AG04450 (cell line): Measurements from ENCODE around the gene SERPINB3. TPM values are rescaled to one million over a fixed set of nuclear protein-coding genes. Genes with fewer than 3 reads are reported as not detected.
"Not testable (repeated sequence)": the region's sequence is repeated elsewhere in the genome, so short reads cannot be mapped to it uniquely, and the experiment has no call there.

Experiments
- CTCF ChIA-PET: fragments of 300-600, 350-600 bp; formaldehyde crosslinking; extraction: SDS; loops from one replicate; lab custom pipeline; 2022; ENCODE audit warnings: antibody characterized with exemption, inconsistent platforms; lab: Charles Lee
- POLR2A ChIA-PET: fragments of 350-600 bp; formaldehyde crosslinking; extraction: SDS; loops from one replicate; lab custom pipeline; 2021; ENCODE audit warnings: antibody characterized with exemption, inconsistent platforms; lab: Yijun Ruan, JAX
- DNase-seq: peaks from one replicate; pipeline ENCODE4 v3.0.0-alpha.2; 2011; ENCODE audit warnings: low read depth, low spot score
- H3K27ac ChIP-seq: one replicate; pipeline ENCODE4 v1.5.1; 2012; ENCODE audit warnings: low read depth, low read length, control low read depth
- H3K27me3 ChIP-seq: one replicate; pipeline ENCODE4 v1.6.0; 2012; ENCODE audit warnings: low read length; ENCODE audit not compliant: control insufficient read depth, insufficient read depth
- H3K4me3 ChIP-seq: 2 replicates; pipeline ENCODE4 v1.5.1; 2011; ENCODE audit warnings: mild to moderate bottlenecking, low read depth, low read length, control low read depth
- H3K9me3 ChIP-seq: 2 replicates; pipeline ENCODE4 v1.5.1; 2012; ENCODE audit warnings: low read length; ENCODE audit not compliant: control insufficient read depth, insufficient read depth
- polyA plus RNA-seq: library from polyadenylated mRNA; depleted of rRNA; stranded (reverse); fragments of >200 nt; gene quantifications from 2 replicates; pipeline ENCODE4 v1.2.3, GENCODE V29; 2011
- TF ChIP-seq, protein P1 (sequence below): IDR thresholded peaks from 2 replicates; pipeline ENCODE4 v1.5.1; 2011; ENCODE audit warnings: low read depth, low read length, control low read depth, inconsistent platforms

The SERPINB3 gene
- polyA plus RNA-seq, 1 experiment = not detected

DNA sequence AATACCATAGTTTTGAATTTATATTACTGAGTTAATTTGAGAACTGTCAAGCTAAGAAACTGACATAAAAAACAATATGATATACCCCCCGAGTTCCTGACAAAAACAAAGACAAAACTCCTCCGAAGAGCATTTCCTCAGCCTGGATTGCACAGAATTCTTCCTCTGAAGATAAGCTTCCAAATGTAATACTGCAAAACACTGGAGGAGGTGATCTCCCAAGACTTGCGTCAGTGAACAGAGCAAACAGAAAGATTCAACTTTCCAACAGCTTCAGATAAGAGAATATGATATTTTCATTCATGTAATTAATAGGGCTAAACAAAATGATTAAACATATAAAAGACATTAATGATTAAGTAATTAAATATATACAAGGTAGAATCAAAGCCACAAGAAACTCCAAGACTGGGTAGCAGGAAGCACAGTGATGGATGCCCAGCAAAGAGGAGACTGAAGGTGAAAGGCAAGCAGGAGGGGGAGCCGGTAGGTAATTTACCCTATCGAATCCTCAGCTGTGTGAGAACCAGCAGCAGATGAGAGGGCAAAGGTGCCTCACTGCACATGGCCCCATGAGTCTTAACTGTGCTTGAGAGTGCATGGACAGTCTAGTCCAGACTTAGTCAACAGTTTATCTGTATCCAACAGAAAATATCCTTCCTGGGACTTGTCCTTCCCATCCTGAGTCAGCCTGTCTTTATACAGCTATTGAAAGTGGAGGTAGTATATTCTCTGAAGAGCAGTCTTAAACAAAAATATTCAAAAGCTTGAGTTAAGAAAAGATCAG, 18.3 kb upstream of the SERPINB3 start:
- ChIA-PET CTCF (interaction anchor here (1.6 kb wide), 1 partner anchor 101 kb away, joined by 6 read pairs; no protein-coding TSS in a partner anchor), POLR2A (no interaction called here)
- no peak overlapping the region for H3K4me3 ChIP-seq
- H3K27ac ChIP-seq = no peak overlapping the region
- no peaks in the 10 kb centered on the region for H3K9me3 ChIP-seq
- TF ChIP-seq, protein P1, sequence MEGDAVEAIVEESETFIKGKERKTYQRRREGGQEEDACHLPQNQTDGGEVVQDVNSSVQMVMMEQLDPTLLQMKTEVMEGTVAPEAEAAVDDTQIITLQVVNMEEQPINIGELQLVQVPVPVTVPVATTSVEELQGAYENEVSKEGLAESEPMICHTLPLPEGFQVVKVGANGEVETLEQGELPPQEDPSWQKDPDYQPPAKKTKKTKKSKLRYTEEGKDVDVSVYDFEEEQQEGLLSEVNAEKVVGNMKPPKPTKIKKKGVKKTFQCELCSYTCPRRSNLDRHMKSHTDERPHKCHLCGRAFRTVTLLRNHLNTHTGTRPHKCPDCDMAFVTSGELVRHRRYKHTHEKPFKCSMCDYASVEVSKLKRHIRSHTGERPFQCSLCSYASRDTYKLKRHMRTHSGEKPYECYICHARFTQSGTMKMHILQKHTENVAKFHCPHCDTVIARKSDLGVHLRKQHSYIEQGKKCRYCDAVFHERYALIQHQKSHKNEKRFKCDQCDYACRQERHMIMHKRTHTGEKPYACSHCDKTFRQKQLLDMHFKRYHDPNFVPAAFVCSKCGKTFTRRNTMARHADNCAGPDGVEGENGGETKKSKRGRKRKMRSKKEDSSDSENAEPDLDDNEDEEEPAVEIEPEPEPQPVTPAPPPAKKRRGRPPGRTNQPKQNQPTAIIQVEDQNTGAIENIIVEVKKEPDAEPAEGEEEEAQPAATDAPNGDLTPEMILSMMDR = no peak
- H3K27me3 ChIP-seq = no peaks in the 10 kb centered on the region
- no peak for DNase-seq

DNA sequence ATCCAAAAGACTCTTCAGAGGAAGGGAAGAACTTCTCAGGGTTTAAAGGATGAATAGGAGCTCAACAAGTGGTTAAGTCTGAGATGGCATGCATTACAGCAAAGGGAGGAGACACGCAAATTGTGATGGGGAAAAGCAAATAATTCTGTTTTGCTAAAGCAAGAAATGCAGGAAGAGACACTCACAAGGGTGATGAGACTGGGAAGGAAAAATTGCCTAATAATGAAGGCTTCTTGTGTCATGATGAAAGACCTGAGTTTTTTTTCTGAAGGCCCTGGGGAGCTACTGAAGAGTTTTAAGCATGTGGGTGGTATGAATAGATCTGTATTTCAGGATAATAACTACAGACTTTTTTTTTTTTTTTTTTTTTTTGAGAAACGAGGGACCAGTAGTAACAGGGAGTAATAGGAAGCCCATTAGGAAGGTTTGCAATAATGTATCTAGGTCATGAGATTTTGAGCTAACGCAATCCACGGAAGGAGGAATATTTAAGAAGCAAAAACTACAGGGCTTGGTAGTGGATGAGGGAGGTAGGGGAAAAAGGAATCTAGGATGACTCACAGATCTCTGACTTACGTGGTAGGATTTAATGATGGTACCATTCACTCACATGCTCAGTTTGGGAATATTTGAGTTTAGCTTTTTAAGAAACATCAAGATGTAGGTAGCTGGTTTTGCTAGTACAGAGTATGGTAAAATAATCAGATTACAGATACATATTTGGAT, 16.0 kb upstream of the SERPINB3 start:
- CTCF ChIA-PET = interaction anchor here (0.9 to 1.2 kb wide), 3 partner anchors 160 to 317 kb away, joined by 3 to 4 read pairs (median 4); no protein-coding TSS in a partner anchor
- Histone ChIP-seq H3K27me3 (no peaks in the 10 kb centered on the region), H3K4me3 (no peak overlapping the region), H3K9me3 (no peaks in the 10 kb centered on the region), H3K27ac (no peak overlapping the region)
- no peak for DNase-seq
- POLR2A ChIA-PET = interaction anchor here (1.1 kb wide), 1 partner anchor 29 kb away, joined by 3 read pairs; no protein-coding TSS in a partner anchor
- TF ChIP-seq, protein P1 = no peak

DNA sequence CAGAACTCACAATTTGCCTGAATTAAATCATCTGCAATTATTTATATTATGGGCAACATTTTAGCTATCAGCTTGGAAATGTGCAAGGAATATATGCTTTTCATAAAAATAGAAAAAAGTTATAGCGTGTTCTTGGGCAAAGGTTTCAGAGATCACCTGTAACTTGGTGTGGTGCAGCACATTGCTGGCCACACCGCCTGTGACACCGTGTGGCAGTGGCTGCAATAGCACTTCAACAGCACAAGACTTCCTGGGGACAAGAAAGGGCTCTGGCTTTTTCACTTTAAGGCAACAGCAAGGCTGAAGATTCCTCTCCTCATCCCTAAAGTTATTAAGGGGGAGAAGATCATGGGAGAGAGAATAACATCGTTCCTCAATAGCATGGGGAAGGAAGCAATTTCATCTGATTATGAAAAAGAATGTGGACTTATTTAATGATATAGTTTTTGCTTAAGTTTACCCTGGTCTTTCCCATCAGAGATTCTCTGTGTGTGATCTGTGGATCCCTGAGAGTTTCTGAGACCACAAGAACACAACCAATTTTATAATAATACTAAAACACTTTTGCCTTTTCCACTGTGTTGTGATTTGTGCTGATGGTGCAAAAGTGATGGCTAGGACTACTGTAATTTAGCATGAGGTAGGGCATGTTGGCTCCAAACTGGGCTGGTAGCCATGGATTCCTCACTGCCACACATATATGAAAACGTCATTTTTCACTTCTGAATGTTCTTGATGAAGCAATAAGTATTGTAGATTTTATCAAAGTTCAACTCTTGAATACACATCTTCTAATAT, 15.0 kb upstream of the SERPINB3 start:
- Histone ChIP-seq H3K27ac (no peak overlapping the region), H3K4me3 (no peak overlapping the region), H3K9me3 (no peaks in the 10 kb centered on the region), H3K27me3 (no peaks in the 10 kb centered on the region)
- no peak for DNase-seq
- ChIA-PET POLR2A (interaction anchor here (1.1 kb wide), 1 partner anchor 30 kb away, joined by 3 read pairs; no protein-coding TSS in a partner anchor), CTCF (no interaction called here)
- TF ChIP-seq, protein P1 = peak; percentile 17; the same call in 1 of the 2 replicates

DNA sequence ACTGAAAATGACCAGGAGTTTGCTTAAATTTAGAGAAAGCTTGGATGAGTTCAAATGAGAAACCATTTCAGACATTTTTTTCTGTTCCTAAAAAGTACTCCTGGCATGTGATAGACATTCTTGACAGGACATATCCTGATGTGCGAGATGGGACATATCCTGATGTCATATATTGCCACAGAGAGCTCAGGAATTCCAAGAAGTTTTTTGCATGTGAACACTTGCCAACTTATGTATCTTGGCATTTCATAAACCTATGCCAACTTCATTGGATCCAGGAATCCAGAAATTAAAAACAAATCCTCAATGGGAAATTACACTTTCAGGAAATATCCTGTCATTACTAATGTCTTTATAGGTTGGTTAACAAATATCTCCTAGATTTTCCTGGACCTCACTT, 2.9 kb upstream of the SERPINB3 start:
- TF ChIP-seq, protein P1 = no peak
- ChIA-PET CTCF (no interaction called here), POLR2A (no interaction called here)
- DNase-seq = no peak
- Histone ChIP-seq H3K27ac (no peak overlapping the region), H3K4me3 (no peak overlapping the region), H3K9me3 (no peaks in the 10 kb centered on the region), H3K27me3 (no peaks in the 10 kb centered on the region)

DNA sequence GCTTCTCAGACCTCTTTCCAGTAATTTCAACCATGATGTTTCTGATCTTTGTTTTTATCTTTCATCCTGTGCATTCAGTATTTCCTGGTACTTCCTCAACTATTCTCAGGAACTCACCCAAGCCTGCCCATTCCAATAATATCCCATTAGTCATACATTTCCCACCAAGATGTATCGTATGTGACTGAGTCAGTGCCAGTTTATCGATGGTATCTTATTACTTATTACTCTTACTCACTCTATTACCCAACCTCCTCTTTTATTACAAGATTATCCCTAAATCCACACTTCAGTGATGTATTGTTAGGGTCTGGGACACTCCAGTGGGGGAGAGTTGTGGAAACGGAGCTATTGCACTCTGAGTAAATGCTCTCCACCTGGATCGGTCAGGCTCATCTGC, 2.8 kb downstream of the SERPINB3 start:
- H3K27me3 ChIP-seq, H3K9me3 ChIP-seq, H3K4me3 ChIP-seq, CTCF ChIA-PET, DNase-seq, H3K27ac ChIP-seq, POLR2A ChIA-PET: not testable (repeated sequence)

DNA sequence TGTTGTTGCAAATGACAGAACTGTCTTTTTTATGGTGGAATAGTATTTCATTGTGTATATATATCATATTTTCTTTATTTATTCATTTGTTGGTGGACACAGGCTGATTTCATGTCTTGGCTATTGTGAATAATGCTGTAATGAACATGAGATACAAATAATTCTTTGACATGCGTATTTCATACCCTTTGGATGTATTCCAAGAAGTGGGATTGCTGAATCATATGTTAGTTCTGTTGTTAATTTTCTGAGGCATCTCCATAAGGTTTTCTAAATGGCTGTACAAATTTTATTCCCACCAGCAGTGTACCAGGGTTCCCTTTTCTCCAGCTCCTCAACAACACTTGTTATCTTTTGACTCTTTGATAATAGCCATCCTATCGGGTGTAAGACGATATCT, 11.4 kb downstream of the SERPINB3 start:
- H3K9me3 ChIP-seq, H3K27me3 ChIP-seq, H3K27ac ChIP-seq, H3K4me3 ChIP-seq, DNase-seq, POLR2A ChIA-PET: not testable (repeated sequence)
- CTCF ChIA-PET = interaction anchor here (1.2 to 2.0 kb wide), 2 partner anchors 72 to 92 kb away, joined by 5 to 9 read pairs; no protein-coding TSS in a partner anchor
